Stimulated activated naive CD8-positive, alpha-beta T cell treated with anti-CD3 and anti-CD28 coated beads, Interleukin-15, amount 100 ng/mL, for 72 hours (primary cell): ENCODE measurements around the gene ARMH2.
"Not testable (repeated sequence)": the region's sequence is repeated elsewhere in the genome, so short reads cannot be mapped to it uniquely, and the experiment has no call there.

Source experiments
- ATAC-seq: fragments of 150-1000 bp; cut with Tn5 transposase; 2 replicates; pipeline ENCODE4 v1.10.0; 2021; ENCODE audit warnings: mild to moderate bottlenecking, moderate library complexity
- DNase-seq, 2 donors: peaks; one replicate each; pipeline ENCODE4 v3.0.0; 2021 to 2022
- H3K27ac Mint-ChIP-seq, 2 donors: one replicate each; pipeline ENCODE4 v1.8.0; 2022; ENCODE audit warnings: mild to moderate bottlenecking in 2 of 2, mixed read lengths in 2 of 2, moderate library complexity in 2 of 2
- H3K27me3 Mint-ChIP-seq: one replicate; pipeline ENCODE4 v1.8.0; 2022; ENCODE audit warnings: mixed read lengths
- H3K4me1 Mint-ChIP-seq: one replicate; pipeline ENCODE4 v1.8.0; 2022; ENCODE audit warnings: mild to moderate bottlenecking, mixed read lengths
- H3K4me3 Mint-ChIP-seq, 2 donors: one replicate each; pipeline ENCODE4 v1.8.0; 2022; ENCODE audit warnings: mild to moderate bottlenecking in 2 of 2, mixed read lengths in 2 of 2, moderate library complexity in 1 of 2
- H3K9me3 Mint-ChIP-seq, 2 donors: one replicate each; pipeline ENCODE4 v1.8.0; 2022; ENCODE audit warnings: mixed read lengths in 2 of 2

The ARMH2 gene

GRCh38 chr6:24760210-24760609, 38.5 kb downstream of the ARMH2 start:
- Mint-ChIP-seq H3K4me1 (peaks cover 9% of the 10 kb centered on the region), H3K27me3 (no peaks in the 10 kb centered on the region), H3K4me3 (no peak overlapping the region), H3K9me3 (no peaks in the 10 kb centered on the region), H3K27ac (no peak overlapping the region)
- ATAC-seq: no peak
- no peak for DNase-seq

DNA sequence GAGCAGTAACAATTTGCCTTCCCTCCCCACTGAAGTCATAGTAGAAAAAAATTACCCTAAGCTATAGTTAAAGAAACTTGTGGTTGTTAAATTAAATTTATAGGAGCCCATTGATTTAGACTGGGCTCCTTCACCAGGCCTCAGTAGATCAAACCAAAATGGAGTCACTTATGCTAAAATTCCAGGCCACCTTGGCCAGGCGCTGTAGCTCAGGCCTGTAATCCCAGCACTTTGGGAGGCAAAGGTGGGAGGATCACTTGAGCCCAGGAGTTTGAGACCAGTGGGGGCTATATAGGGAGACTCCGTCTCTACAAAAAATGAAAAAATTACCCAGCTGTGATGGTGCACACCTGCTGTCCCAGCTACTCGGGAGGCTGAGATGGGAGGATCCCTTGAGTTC, 39.0 kb downstream of the ARMH2 start:
- H3K9me3 Mint-ChIP-seq: no peaks in the 10 kb centered on the region
- H3K4me1 Mint-ChIP-seq: peaks cover 6% of the 10 kb centered on the region
- H3K4me3 Mint-ChIP-seq: no peak overlapping the region
- no peaks in the 10 kb centered on the region for H3K27me3 Mint-ChIP-seq
- ATAC-seq (no peak), DNase-seq (no peak)
- H3K27ac Mint-ChIP-seq: no peak overlapping the region

DNA sequence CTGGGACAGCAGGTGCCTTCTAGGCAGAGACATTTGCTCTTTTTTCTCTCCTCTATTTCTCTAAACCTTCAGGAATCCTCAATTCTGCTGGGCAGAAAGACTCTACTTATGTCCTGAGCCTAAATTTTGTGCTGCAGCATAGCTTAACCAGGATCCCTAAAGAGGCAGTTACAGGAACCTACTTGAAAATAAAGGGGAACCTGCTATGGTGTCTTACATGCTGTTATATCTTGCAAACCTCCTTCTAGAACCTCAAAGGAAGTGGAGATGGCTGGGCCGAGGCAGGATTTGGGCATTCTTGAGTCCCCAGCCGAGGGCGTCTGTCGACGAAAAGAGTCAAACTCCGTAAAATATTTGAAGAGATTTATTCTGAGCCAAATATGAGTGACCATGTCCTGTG, 41.1 kb downstream of the ARMH2 start:
- Mint-ChIP-seq H3K4me3 (no peak overlapping the region), H3K27ac (no peak overlapping the region)

DNA sequence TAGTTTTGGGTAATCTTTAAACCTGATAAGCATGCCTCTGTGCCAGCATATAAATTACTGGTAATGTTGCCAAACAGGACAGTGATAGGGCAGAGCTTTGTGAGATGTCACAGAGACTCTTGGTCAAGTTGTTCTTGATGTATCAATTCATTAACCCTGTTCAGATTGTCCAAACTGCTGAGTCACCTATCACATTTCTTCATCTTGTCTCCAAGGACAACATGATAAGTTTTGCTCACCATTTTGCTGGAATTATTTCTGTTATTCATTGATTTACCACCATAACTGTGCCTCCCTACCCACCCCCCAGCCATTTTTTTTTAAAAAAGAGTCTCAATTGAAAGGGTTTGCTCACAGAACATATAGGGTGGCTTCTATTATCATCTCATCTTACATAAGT, 43.4 kb downstream of the ARMH2 start:
- Mint-ChIP-seq H3K4me1 (no peaks in the 10 kb centered on the region), H3K9me3 (peaks cover 5 to 12% of the 10 kb centered on the region in 2 donors)
- no peak for DNase-seq

More for the DNA sequence above, 41.1 kb downstream of the ARMH2 start:
- Mint-ChIP-seq H3K27me3 (no peaks in the 10 kb centered on the region), H3K9me3 (peaks cover 0 to 12% of the 10 kb centered on the region in 2 donors), H3K4me1 (peaks cover 6% of the 10 kb centered on the region)
- DNase-seq (no peak), ATAC-seq (no peak)

DNA sequence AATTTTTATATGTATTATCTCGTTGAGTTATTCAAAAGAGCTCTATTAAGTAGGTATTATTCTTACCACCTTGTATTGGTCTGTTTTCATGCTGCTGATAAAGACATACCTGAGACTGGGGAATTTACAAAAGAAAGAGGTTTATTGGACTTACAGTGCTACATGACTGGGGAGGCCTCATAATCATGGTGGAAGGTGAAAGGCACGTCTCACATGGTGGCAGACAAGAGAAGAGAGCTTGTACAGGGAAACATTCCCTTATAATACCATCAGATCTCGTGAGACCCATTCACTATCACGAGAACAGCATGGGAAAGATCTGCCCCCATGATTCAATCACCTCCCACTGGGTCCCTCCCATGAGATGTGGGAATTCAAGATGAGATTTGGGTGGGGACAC, 44.3 kb downstream of the ARMH2 start:
- H3K27ac Mint-ChIP-seq, H3K4me1 Mint-ChIP-seq, ATAC-seq, DNase-seq, H3K4me3 Mint-ChIP-seq: not testable (repeated sequence)
- Mint-ChIP-seq H3K9me3 (peaks cover 5 to 12% of the 10 kb centered on the region in 2 donors), H3K27me3 (peaks cover 13% of the 10 kb centered on the region)

More for the DNA sequence above, 43.4 kb downstream of the ARMH2 start:
- Mint-ChIP-seq H3K27ac (no peak overlapping the region), H3K27me3 (peaks cover 11% of the 10 kb centered on the region), H3K4me3 (no peak overlapping the region)
- no peak for ATAC-seq

DNA sequence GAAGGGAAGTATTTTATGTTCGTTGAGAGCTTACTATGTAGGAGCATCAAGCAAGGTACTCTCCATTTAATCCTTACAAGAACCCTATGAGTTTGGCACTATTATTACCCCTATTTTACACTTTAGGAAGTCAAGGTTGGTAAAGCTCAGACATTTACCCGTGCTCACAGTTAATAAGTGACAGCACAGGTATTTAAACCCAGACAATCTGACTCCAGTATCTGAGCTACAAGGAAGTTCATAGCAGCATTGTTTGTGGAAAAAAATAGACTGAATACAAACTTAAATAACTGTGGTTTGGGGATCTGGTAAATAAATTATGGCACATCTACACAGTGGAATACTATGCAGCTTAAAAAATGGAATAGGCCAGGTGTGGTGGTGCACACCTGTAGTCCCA, 45.2 kb downstream of the ARMH2 start:
- Mint-ChIP-seq H3K27me3 (peaks cover 20% of the 10 kb centered on the region), H3K4me1 (no peaks in the 10 kb centered on the region), H3K4me3 (no peak overlapping the region), H3K9me3 (peaks cover 5 to 12% of the 10 kb centered on the region in 2 donors), H3K27ac (no peak overlapping the region)
- DNase-seq (no peak), ATAC-seq (no peak)

- H3K4me1 Mint-ChIP-seq: no peaks in the 10 kb centered on the region
These were observed 45.7 kb downstream of the ARMH2 start for GRCh38 chr6:24752917-24753492.

GRCh38 chr6:24752503-24752902, 46.2 kb downstream of the ARMH2 start:
- ATAC-seq (no peak), DNase-seq (no peak)
- Mint-ChIP-seq H3K9me3 (peaks cover 5 to 12% of the 10 kb centered on the region in 2 donors), H3K27me3 (peaks cover 20% of the 10 kb centered on the region), H3K4me1 (no peaks in the 10 kb centered on the region), H3K4me3 (no peak overlapping the region), H3K27ac (no peak overlapping the region)

More at GRCh38 chr6:24752917-24753492, 45.7 kb downstream of the ARMH2 start:
- Mint-ChIP-seq H3K4me3 (no peak overlapping the region), H3K9me3 (peaks cover 5 to 12% of the 10 kb centered on the region in 2 donors), H3K27ac (no peak overlapping the region), H3K27me3 (peaks cover 20% of the 10 kb centered on the region)
- DNase-seq (no peak), ATAC-seq (no peak)

- H3K9me3 Mint-ChIP-seq: peaks cover 5 to 12% of the 10 kb centered on the region in 2 donors
- DNase-seq, ATAC-seq, H3K27ac Mint-ChIP-seq, H3K4me3 Mint-ChIP-seq, H3K4me1 Mint-ChIP-seq: not testable (repeated sequence)
- peaks cover 20% of the 10 kb centered on the region for H3K27me3 Mint-ChIP-seq
These were observed 47.8 kb downstream of the ARMH2 start for GRCh38 chr6:24750878-24751277.

DNA sequence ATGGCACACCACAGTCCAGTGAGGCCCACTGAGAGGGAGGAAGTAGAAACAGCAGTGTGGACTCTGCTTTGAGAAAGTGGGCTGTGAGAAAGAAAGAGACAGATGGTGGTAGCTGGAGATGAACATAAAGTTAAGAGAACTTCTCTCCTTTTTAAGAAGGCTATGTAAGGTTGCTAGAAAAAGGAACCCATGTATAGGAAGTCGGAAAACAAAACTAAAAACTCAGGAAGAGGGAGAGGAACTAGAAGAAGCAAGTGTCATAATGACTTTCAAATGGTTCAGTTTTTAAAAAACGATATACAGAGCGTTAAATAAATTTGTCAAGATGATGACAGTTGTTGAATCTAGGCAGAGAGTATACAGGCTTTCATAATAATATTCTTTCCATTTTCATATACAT, 49.4 kb downstream of the ARMH2 start:
- Mint-ChIP-seq H3K27me3 (peaks cover 20% of the 10 kb centered on the region), H3K4me1 (no peaks in the 10 kb centered on the region), H3K9me3 (peaks cover 5 to 9% of the 10 kb centered on the region in 2 donors), H3K27ac (no peak overlapping the region), H3K4me3 (no peak overlapping the region)
- DNase-seq (no peak), ATAC-seq (no peak)
